GM18951 (cell line): ENCODE data around the gene ELAVL3.
"Not testable (repeated sequence)": the region's sequence is repeated elsewhere in the genome, so short reads cannot be mapped to it uniquely, and the experiment has no call there.

ENCODE experiments used
- POLR2A ChIP-seq: IDR thresholded peaks from 4 replicates; pipeline ENCODE4 v1.6.1; 2011; ENCODE audit warnings: mild to moderate bottlenecking; ENCODE audit not compliant: insufficient read length, insufficient read depth; ENCODE audit errors: extremely low read depth
- in situ Hi-C: fragments of 300-500 bp; cut with MboI; formaldehyde crosslinking; loops from one replicate; pipeline ENCODE4 v1.12.0; 2022; ENCODE audit warnings: low sequenced_read_pairs, mixed read lengths, inconsistent platforms; ENCODE audit not compliant: unreplicated experiment

Gene ELAVL3

DNA sequence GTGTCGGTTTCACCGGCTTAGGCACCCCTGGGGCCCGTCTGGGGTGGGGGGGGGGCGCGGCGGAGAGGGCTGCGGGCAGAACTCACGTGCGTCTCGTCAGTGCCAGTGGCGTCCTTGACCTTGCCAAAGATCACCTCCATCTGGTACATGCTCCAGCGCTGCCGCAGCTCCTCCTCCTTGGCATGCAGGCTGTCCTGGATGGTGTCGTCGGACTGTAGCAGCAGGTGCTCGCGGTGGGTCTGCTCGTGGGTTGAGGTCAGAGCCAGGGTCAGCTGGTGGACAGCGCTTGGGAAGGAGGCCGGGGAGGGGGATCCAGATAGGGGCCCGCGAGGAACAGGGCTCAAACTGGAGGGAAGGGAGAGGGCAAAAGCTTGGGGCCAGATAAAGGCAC, 57.1 kb downstream of the ELAVL3 start:
- in situ Hi-C loops = no loop called here
- no peak for TF ChIP-seq POLR2A

DNA sequence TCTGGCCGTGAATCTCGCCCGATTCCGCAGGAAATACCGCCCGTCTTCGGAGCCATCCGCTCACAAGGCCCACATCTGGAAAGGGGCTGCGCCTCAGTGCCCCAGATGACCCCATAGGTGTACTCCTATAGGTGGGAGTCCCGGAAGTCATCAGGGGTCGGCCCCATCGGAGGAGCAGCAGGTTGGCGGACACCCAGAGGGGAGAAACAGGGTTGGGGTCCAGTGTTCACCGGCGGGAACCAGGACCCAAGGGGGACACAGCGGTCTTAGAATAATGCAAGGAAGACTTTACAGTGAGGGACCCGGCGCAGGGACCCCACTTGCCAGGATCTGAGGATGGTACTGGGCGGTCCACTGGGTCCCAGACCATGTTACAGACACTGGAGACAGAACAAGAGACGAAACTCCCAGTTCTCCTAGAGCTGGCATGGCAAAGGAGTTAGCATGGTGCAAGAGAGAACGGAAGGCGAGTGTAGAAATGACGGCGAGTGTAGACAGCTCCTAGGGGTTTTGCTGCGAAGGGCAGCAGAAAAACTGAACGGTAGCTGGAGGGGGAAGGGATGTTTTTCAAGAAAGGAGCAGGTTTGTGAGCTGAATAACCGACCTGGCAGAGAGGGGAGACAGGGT, 57.6 kb downstream of the ELAVL3 start:
- TF ChIP-seq POLR2A = no peak
- in situ Hi-C loops = no loop called here

DNA sequence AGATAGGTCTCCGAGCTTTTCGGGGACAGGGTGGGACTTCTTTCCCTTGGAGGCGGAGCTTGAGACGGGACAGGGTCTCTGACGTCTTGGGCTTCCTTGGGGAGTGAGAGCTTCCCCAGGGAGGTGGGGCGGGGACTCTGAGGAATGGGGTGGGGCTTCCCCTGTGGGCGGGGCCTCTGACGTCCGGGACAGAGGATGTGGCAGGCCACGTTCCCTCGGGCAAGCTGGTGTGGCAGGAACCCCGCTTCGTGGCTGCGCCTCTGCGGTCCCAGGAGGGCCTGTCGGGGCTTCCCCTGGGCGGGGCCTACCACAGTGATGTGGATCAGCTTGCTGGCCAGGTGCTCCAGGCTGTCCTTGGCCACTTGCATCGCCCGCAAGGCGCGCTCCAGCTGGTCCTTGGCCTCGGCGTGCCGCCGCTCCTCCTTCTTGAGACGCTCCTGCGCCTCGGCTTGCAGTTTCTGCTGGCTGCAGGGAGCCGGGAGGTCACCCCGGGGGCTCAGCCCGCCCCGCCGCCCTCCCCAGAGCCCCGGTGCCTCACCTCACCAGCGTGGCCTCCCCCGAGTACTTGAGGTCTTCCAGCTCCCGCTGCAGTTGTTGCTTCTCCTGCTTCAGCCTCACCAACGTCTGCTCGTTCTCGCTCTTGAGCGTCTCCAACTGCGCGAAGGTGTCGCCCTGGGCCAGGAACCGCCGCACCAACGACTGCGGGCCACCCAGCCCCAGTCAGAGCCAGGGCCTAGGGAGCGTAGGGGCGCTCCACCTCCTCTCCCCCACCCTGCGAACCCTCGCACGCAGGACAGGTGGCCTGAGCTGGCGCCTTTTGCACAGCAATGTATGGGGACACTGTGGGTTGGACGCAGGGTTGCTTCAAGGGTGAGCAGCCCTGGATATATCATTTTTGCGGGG, 58.4 kb downstream of the ELAVL3 start:
- TF ChIP-seq POLR2A = no peak
- in situ Hi-C loops = no loop called here

DNA sequence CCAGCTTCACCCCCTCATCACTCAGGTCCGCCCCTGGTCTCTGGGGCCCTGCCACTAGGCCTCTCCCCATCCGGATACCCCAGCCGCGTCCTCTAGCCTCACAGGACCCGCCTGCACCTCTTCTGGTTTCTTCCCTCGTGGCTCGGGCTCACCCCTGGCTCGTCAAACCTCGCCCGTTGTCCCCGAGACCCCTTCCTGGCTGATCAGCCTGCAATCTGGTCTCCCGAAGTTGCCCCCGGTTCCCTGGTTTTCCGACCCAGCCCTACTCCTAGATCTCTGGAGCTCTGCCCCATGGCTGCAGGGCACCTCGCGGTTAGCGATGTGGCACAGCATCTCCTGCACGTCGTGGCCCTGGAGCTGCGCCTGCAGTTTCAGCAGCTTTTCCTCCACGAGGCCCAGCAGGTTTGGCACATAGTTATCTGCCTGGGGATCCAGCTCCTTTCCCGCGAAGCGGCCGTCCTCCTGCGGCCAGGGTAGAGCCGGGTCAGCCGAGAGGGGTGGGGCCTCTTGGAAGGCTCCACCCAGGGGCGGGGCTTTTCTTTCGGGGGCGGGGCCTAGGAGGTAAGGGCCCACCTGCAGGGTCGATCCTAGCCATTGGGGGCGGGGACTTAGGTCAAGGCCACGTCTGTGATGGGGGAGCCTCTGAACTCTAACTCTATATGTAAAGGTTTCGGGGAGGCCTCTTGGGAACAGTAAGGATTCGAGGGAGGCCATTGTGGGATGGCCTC, 59.3 kb downstream of the ELAVL3 start:
- no peak for TF ChIP-seq POLR2A
- in situ Hi-C loops = no loop called here

DNA sequence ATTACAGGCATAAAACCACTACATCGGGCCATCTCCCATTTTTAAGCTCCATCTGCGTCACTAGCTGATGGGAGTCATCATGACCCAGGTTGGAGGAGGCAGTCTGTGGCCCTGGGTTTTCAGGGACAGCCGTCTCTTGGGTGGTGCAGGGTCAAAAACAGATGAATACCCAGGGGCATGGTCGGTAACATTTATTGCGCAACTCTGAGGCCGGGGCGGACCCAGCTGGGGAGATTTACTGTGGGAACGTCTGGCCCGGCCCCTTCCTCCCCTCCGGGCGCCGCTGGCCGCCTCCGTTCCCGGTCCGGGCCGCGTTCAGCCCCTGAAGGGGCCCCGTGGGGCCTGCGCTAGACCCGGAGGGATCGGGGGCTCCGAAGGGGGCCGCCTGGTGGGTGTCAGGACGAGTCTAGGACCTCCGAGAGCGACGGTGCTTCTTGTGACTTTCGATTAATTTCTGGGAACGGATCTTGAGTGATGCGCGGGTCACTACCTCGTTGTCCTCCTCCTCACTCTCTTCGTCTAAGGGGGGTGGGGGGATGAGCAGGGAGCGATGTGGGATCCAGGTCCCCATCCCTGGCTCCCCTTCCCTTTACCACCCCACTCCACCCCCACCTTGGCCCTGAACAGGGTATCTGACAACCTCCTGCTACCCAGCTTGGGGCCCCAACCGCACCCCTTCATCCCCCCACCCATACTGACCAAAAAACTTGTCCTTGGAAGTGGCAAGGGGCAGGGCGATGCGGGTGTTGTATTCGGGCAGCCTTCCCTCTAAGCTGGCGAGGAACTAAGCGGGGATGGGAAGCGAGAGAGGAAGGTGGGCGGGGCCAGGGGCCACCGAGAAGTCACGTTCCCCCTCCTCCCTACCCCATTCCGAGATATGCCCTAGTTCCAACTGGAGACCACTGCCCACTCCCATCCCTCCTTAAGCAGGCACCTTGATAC, 60.1 kb downstream of the ELAVL3 start:
- TF ChIP-seq POLR2A = no peak
- in situ Hi-C loops = no loop called here

DNA sequence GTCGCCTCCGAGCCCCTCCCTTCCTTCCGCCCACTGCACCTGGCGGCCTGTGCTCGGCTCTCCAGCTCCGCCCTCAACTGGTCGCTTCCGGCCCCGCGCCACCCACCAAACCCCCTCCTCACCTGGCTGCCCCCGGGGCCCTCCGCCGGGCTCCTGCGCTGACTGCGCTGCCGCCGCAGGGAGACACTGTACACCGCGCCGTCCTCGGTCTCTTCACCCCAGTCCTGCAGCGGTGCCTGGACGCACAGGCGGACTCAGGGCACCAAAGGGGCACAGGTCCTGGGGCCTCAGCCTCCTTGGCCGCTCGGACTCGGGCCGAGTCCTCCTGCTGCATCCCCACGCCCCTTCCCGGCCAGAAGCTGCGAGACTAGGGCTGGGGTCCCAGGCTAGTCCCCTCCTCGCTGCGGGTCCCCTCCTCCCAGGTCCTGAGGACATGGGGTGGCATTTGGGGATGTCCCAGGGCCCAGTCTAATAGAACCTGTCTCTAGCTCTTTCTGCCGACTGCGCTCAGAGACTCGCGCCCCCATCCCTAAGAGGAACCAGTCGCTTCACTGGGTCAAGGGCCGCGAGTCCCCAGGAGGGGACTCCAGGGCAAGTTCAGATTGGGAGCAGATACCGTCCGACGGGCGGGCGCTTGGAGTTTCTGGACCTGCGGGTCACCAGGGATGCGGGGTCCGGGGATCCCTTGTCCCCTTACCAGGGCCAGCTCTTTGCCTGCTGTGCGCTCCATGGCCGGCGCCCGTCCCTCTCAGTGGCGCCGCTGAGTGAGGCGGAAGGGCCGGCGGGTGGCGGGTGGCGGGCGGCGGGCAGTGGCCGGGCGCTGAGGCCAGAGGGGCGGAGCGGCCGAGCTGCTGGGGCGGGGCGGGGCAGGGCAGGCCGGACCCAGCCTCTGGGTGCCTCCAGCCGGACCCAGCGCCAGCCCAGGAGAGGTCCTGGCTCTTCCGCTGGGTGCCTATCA, 62.0 kb downstream of the ELAVL3 start, which contains the start of gene RGL3:
Gene RGL3 (minus strand): TSS at position 766 of the 958 bp plus-strand sequence. CDS start 36 bp downstream, at position 730.
- TF ChIP-seq POLR2A = no peak
- in situ Hi-C loops = no loop called here

DNA sequence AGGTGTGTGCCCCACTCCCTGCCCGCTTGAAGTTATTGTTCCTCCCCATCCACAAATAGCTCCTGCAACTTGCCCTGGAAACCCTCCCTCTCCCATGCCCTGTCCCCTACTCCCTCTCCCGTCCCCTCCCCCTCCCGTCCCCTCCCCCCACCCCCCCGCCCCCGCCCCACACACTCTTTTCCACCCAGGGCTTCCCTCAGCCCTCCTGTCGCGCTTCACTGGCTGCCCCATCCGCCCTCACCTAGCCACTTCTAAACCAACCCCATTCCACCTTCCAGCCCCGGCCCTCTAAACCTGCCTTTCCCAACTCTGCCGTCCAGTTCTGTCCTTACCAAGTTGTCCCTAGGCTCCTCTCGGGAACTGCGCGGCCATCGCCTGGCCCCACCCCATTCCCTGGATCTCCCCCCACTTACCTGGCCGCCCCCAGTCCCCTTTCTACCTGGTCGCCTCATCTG, 62.7 kb downstream of the ELAVL3 start:
- TF ChIP-seq POLR2A = no peak
- in situ Hi-C loops = no loop called here

DNA sequence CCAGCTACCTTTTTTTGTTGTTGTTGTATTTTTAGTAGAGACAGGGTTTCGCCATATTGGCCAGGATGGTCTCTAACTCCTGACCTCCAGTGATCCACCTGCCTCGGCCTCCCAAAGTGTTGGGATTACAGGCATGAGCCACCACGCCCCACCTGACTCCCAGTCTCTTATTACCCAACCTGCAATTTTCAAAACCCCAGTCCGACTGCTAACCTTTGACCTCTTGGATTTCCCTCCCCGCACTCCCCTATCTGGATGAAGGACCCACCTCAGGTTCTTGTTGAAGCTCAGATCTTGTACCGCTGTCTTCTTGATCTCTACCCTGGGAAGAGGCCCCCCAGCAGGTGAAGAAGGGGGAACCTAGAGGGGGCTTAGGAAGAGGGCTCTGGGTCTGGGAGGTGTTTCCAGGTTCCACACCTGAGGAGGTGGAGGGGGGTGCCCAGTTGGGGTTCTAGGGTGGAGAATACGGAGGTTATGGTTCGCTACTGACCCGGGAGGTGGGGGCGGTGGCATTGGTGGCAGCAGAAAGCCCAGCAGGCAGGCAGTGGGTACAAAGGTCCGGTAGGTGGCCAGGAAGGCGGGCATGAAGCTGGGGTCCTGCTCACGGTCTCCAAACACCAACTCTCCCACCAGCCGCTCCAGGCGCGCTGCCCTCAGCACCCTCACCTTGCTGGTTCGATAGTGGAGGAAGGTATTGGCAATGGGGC, 64.3 kb downstream of the ELAVL3 start:
- no peak for TF ChIP-seq POLR2A
- in situ Hi-C loops = no loop called here

DNA sequence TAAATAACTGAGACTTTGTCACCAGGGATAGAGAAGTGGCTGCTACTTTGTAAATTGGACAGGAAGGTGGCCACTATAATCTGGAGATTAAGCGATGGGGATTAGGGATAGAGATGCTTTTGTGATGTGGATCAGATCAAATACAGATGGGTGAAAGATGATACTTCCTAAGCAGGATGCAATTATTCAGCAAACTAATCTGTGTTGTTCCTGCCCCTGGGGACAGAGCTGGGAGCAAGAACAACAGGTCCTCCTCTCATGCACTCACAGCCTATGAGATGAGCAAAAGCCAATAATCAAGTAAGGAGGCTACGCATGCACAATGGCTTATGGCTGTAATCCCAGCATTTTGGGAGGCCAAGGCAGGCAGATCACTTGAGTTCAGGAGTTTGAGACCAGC, 66.3 kb downstream of the ELAVL3 start:
- in situ Hi-C loops = no loop called here
- TF ChIP-seq POLR2A = no peak

DNA sequence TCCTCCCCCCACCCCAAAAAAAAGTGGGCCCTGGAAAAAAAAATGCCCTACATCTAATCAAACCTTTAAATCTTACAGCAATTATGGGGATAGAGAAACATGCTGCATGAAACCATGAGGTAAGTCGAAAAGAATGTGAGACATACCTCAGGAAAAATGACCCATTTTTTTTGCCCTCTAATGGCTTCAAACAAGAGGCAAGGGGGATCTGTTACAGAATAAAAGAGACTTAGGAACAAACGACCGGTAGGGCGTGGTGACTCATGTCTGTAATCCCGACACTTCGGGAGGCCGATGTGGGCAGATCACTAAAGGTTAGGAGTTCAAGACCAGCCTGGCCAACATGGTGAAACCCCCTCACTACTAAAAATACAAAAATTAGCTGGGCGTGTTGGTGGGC, 70.2 kb downstream of the ELAVL3 start:
- in situ Hi-C loops = no loop called here

DNA sequence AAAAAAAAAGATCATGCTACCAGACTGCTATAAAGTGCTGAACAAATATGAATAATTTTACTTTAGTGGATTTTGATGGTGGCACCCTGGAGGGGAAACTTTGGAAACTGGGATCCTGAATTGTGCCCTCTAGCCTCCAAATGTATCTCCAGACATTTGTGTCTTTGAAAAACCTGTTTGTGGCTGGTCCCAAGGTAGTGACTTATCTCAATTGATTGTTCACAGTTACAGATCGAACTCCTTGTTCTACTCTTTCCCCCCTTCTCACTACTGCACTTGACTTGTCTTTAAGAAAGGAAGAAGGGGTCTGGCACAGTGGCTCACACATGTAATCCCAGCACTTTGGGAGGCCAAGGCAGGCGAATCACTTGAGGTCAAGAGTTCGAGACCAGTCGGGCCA, 72.3 kb downstream of the ELAVL3 start:
- in situ Hi-C loops = no loop called here
- TF ChIP-seq POLR2A = no peak

More for the DNA sequence above, 70.2 kb downstream of the ELAVL3 start:
- no peak for TF ChIP-seq POLR2A

DNA sequence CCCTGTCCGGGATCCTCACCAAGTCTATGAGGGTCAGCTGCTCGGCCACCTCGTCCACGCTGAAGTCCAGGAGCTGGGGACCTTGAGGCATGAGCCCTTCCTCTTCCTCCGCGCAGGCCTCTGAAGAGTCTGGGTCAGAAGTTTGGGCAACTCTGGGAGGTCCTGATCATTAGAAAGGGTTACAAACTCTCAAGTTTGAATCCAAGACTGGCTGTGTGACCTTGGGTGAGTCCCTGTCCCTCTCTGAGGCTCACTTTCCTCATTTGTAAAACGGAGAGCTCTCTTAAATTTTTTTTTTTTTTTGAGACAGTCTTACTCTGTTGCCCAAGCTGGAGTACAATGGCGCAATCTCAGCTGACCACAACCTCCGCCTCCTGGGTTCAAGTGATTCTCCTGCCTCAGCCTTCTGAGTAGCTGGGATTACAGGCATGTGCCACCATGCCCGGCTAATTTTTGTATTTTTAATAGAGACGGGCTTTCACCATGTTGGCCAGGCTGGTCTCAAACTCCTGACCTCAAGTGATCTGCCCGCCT, 74.1 kb downstream of the ELAVL3 start:
- in situ Hi-C loops = not testable (repeated sequence)
